ENCODE results near the gene ZMYND15. TPM values are rescaled to one million over a fixed set of nuclear protein-coding genes. Genes with fewer than 3 reads are reported as not detected.

ZMYND15 gene
- total RNA-seq, 1 experiment from 2014 or later, result 0.42 TPM

- Histone ChIP-seq H3K27ac (ENCODE audit: insufficient read length, low read depth, low read length) (no peak within 1 kb of the TSS), H3K56ac (ENCODE audit: insufficient read length, low read depth, low read length) (no peak within 1 kb of the TSS), H3K79me1 (ENCODE audit: insufficient read depth, low read depth, low read length, poor library complexity, severe bottlenecking) (no peaks in the 10 kb centered on the region), H3K4me1 (ENCODE audit: insufficient read depth, low read length) (no peaks in the 10 kb centered on the region), H3K18ac (ENCODE audit: insufficient read length, low read depth, low read length) (no peak within 1 kb of the TSS), H2BK20ac (ENCODE audit: low read depth, low read length, poor library complexity, severe bottlenecking) (no peak within 1 kb of the TSS), H2BK120ac (ENCODE audit: low read depth, low read length, poor library complexity, severe bottlenecking) (no peak within 1 kb of the TSS), H4K5ac (ENCODE audit: insufficient read length, low read depth, low read length) (no peak within 1 kb of the TSS), H3K23me2 (ENCODE audit: insufficient read length, low read depth, low read length, poor library complexity, severe bottlenecking) (no peaks in the 10 kb centered on the region), H2BK12ac (ENCODE audit: insufficient read length, low read depth, low read length) (no peak within 1 kb of the TSS), H2BK15ac (ENCODE audit: low read depth, low read length) (no peak within 1 kb of the TSS), H3K9ac (ENCODE audit: extremely low read depth, insufficient read length, low read length) (no peak within 1 kb of the TSS), H3K4ac (ENCODE audit: low read depth, low read length) (no peak within 1 kb of the TSS), H3K4me2 (ENCODE audit: insufficient read depth, insufficient read length, low read length) (no peak within 1 kb of the TSS), H3K14ac (ENCODE audit: insufficient read depth, low read length) (peak within 1 kb of the TSS; percentile 59; the same call in 1 of the 2 replicates), H3K9me3 (ENCODE audit: control insufficient read depth, low read depth, low read length) (no peaks in the 10 kb centered on the region), H2AFZ (ENCODE audit: low read length) (no peak within 1 kb of the TSS), H3K79me2 (ENCODE audit: insufficient read depth, low read length) (no peaks in the 10 kb centered on the region), H3K27me3 (ENCODE audit: insufficient read depth, low read length) (no peaks in the 10 kb centered on the region), H2BK5ac (ENCODE audit: insufficient read length, low read length) (no peak within 1 kb of the TSS), H4K91ac (ENCODE audit: insufficient read length, low read depth, low read length) (no peak within 1 kb of the TSS), H4K8ac (replicated peaks; ENCODE audit: insufficient read length, low read depth, low read length) (no peak within 1 kb of the TSS), H3T11ph (ENCODE audit: low read length) (no peak within 1 kb of the TSS), H4K20me1 (ENCODE audit: control insufficient read depth, insufficient read depth, insufficient read length) (no peaks in the 10 kb centered on the region), H2AK5ac (ENCODE audit: insufficient read length, low read length) (no peak within 1 kb of the TSS), H3K23ac (ENCODE audit: insufficient read length, low read depth, low read length) (no peak within 1 kb of the TSS)
- Mint-ChIP-seq H3K36me3 (ENCODE audit: insufficient read depth in 1 of 3, low read depth in 3 of 3) (no peaks in the 10 kb centered on the region), H3K4me1 (no peaks in the 10 kb centered on the region), H3K27me3 (ENCODE audit: low read depth) (peaks cover 24% of the 10 kb centered on the region), H3K27ac (peak within 1 kb of the TSS in 1 of 3 experiments; percentile 44; a peak in 2 of 7 replicates), H3K4me3 (no peak within 1 kb of the TSS), H3K9me3 (no peaks in the 10 kb centered on the region)
- WGBS (ENCODE audit: extremely low coverage, insufficient read length, low lambda C conversion rate), result no CpG with 5 or more reads among the region's 13 CpGs
- TF ChIP-seq CTCF (conservative IDR thresholded peaks at IDR 0.05), result no peak
- DNase-seq, result no peak
These were observed 32.0 kb downstream of the ZMYND15 start, which contains the start of gene TM4SF5 for GRCh38 chr17:4771519-4772234. TM4SF5 (plus strand) TSS chr17:4771886; CDS start chr17:4771923, 37 bp downstream.
